GM19238 (cell line): Measurements from ENCODE around the gene ARG2.
A peak's percentile ranks its signal among the peaks of the same experiment; 100 is the strongest.
"Not testable (repeated sequence)": the region's sequence is repeated elsewhere in the genome, so short reads cannot be mapped to it uniquely, and the experiment has no call there.

Experiments
- DNase-seq: peaks from one replicate; pipeline ENCODE4 v3.0.0; 2011; ENCODE audit warnings: low spot score; ENCODE audit not compliant: insufficient read length

Gene ARG2

DNA sequence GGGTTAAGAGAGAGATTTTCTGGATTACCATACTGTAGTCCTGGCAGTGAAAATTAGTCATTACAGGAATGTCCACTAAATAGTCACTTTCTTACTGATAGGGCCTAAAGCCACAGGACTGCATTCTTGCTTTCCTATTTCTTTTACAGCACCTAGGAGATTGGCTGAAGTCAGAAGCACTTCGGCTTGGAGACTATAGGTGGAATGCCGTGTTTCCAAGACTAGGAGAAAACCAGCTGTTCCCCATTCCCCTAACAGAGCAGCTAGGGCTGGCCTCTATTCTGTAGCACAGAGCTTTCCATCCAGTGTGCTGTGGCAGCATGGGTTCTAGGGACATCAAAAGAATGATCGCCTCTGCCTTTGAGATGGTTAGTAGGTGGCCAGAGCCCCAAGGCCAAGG lies 34.7 kb upstream of the ARG2 start:
- DNase-seq: no peak

- no peak for DNase-seq
These were observed 33.4 kb upstream of the ARG2 start for GRCh38 chr14:67586369-67586768.

GRCh38 chr14:67589204-67589770 lies 30.4 kb upstream of the ARG2 start:
- no peak for DNase-seq

DNA sequence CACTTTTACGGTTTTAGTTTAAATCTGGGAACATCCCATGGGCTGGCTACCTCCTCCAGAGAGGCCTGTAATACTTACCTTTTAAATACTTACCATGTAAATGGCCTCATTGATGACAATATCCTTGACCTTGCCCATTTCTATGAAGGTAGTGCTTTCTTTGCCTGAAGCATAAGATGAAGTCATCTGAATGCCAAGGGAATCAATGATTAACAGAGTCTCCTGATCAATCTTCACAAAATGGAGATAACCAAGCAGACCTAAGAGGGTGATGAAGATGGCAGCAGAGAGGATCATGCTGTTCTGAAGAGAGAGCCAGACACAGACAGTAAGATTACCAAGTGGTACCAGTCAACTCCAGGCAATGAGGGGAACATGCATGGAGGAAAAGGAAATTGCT lies 26.1 kb upstream of the ARG2 start:
- DNase-seq: not testable (repeated sequence)

DNA sequence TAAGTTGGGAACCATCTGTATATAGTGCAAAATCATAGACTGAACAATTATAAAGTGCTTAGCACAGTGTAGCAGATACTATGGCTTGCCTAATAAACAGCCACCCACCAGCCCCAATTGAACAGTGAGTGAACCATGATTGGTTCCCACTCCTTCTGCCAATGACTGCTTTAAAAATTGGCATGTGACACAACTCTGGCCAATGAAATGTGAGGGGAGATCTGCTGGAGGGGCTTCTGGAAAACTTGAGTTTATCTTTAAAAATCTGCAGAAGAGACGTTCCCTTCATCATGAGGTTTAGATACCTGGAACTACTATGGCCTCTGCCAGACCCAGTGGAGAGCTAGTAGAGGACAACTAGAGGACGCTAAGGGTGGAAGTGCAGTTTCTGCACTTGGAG lies 24.3 kb upstream of the ARG2 start:
- DNase-seq: no peak

DNA sequence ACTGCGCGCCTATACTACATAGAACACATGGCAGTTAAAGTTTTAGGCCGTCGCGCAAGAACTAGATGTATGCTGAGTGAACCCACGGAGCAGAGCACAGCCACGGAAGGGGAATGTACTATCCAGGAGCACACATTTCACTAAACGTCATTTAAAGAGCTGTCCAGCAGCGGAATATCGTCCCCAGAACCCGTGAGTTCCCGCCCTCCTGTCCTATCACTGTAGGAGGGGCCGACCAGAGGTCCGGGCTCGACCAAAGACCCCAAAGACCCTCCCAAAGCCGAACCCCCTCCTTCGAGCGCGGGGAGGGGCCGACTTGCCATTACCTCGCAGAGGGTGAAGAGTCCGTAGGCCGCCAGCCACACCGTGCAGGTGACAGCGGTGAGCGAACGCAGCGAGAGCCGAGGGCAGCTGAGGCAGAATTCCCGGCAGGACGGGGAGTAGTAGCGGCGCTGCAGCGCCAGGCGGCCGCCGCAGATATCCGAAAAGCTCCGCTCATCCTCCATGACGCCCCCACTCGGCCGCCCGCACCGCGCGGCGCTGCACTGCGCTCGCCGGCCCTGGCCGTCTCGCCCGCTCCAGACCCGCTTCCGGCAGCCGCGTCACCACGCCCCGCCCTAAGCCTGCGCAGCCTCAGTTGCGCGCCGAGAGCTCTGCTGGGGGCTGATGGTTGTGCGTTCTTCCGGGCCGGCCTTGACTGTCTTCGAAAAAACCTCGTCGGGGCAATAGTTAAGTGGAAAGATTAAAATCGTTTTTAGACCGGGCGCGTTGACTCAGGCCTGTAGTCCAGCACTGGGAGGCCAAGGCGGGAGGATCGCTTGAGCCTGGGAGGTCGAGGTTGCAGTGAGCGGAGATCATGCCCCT lies 19.8 kb upstream of the ARG2 start, which contains the start of gene PIGH:
Gene PIGH (minus strand): TSS at position 571 of the 864 bp plus-strand sequence. CDS start 65 bp downstream, at position 506.
- peak; percentile 91 for DNase-seq

DNA sequence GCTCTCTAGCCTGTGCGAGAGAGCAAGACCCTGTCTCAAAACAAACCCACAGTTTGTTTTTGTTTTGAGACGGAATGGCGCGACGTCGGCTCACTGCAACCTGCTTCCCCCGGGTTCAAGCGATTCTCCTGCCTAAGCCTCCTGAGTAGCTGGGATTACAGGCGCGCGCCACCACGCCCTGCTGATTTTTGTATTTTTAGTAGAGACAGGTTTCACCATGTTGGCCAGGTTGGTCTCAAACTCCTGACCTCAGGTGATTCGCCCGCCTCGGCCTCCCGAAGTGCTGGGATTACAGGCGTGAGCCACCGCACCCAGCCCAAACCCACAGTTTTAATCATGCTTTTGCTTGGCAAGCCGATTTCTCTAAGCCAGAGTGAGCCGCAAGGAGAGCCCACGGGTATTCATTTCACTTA lies 19.2 kb upstream of the ARG2 start:
- not testable (repeated sequence) for DNase-seq

GRCh38 chr14:67602076-67602475 lies 17.6 kb upstream of the ARG2 start:
- DNase-seq: no peak

- DNase-seq: no peak
These were observed 16.6 kb upstream of the ARG2 start for GRCh38 chr14:67602995-67603545.

- DNase-seq: no peak
These were observed 12.1 kb upstream of the ARG2 start for GRCh38 chr14:67607646-67608045.

DNA sequence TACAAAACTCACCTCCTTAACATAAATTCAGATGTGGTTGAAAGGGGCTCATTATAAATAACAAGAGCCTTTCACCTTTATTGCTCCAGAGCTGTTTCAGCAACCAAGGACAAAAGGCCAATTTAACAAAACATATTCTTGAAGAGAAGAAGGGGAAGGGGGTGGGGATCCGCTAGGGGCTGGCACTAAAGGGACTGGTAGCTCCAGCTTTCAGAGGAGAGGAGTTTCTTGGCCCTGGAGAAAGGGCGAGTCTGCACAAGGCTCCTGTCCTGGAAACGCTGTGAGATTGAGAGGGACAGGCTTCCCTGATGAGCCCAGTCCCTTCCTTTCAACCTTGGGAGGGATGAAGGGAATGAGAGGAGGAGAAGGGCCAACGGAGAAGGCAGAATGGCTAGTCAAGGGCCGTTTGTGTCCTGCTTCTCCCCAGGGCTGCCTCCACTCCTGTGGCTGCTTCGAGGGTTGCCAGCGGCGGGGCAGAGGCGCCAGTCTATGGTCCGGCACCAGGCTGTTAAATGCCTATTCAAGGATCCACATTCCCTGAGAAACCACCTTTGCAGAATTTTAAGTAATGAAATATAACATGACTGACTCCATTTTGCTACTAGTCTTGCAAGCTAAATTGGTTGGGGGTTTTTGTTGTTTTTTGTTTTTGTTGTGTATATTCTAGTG lies 9.9 kb upstream of the ARG2 start:
- no peak for DNase-seq

DNA sequence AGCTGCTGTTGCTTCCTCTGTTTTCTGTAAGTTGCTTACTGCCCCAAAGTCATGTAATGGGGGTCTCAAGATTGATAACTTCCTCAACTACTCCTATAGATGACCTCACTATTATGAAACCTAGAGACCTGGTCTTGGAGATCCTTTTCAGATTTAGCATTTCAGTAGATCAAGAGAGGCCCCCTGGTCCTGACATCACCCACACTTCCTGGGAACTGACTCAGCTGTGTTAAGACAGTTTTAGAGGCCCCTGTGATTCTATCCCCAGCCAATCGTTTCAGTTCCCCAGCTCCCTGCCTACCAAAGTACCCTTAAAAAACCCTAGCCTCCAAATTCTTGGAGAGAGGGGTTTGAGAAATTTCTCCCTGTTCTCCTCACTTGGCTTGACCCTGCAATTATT lies 9.2 kb upstream of the ARG2 start:
- no peak for DNase-seq

- peak; percentile 22 for DNase-seq
These were observed 1.1 kb upstream of the ARG2 start for GRCh38 chr14:67618617-67619063.

GRCh38 chr14:67620217-67620785 lies 581 bp downstream of the ARG2 start:
- no peak for DNase-seq

DNA sequence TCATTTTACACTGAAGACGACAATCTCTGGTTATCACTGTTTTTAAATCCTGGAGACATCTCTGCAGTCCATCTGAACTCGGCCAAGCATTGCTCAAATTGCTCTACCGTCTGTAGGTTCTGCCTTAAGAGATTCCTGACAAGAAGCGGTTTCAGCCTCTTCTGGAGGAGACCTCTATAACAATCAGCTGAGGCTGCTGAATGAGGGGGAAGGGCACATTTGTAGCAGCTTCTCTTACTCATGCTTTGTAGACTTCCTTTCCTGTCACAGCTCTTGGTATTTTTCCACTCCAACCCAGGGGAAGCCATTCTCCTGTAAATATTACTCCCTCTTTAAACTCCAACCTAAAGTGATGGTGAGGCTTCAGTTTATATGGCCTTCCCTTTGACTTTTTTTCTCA lies 3.0 kb downstream of the ARG2 start:
- no peak for DNase-seq

- DNase-seq: no peak
These were observed 3.4 kb downstream of the ARG2 start for GRCh38 chr14:67623114-67623513.

DNA sequence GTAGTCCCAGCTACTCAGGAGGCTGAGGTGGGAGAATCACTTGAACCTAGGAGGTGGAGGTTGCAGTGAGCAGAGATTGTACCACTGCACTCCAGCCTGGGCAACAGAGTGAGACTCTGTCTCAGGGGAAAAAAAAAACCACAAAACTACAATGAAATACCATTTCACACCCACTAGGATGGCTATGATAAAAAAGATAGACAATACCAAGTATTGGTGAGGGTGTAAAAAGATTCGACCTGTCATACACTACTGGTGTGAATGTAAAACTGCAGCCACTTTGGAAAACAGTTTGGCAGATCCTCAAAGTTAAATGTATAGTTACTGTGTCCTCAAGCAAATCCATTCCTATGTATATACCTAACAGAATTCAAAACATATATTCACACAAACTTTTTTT lies 6.4 kb downstream of the ARG2 start:
- not testable (repeated sequence) for DNase-seq

- no peak for DNase-seq
These were observed 7.8 kb downstream of the ARG2 start for GRCh38 chr14:67627519-67627918.

DNA sequence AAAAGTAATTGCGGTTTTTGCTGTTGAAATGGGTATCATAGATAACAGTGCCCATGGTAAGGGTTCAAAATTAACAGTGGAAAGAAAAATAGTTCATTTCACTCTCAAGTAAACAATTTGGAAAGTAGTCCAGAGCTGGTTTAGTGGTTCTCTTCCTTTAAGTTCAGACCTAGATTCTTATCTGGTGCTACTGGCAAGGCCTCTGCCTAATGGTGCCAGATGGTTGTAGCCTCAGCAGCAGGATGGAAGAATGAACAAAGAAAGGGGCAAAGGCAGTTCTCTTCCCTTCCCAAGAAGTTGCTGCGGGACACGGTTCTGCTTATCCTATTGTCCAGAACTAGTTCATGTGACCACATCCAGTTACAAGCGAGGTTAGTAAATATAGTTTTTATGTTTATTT lies 10.5 kb downstream of the ARG2 start:
- DNase-seq: no peak

DNA sequence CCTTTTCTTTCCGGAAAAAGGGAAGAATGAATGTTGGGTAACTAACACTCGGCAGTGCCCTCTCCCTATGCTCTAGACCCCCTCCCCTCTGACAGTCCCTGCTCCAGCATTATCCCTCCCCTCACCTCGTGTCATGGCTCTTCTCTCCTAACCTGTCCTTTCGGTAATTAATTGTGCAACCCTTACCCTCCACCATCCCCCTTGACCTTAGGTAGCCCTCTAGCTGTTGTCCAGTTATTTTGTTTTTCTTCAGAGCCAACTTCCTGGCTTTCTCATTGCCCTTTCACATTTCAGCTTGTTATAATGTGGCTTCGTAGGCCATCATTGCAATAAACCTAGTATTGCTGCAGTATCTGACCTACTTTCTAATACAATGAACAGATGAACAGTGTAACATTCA lies 11.2 kb downstream of the ARG2 start:
- no peak for DNase-seq

DNA sequence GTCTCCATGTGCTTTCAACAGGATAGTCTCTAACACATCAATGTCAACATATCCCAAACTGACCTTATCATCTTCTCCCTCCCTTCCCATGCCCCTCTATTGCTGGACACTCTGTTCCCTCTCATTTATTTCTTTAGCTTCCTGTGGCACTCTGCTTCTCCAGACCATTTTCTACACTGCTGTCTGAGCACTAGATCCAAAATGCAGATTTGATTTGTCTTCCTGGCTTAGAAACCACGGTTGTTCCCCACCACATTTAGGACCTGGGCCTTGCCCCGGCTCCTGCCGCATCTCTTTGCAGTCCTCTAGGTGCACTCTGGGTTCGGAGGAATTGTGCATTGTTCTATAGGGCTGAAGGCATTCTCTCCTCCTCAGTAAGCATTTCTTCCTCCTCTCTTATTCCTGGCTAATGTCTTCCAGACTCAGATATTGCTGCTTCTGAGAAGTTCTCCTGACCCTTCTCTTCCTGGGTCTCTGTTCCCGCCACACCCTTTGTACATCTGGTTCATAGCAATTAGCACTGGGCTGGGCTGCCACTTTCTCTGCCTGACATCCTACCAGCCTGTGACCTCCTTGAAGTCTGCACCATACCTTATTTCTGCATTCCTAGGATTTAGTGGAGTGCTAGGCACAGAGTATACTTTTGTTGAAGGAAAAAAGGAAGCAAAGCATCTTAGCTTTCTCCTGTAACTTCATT lies 13.9 kb downstream of the ARG2 start:
- no peak for DNase-seq
